HepG2 (cell line): ENCODE results near the gene RREB1.

Source experiments
- ARID5B ChIP-seq: IDR thresholded peaks from 2 replicates; pipeline ENCODE4 v1.4.0; 2020; ENCODE audit warnings: mild to moderate bottlenecking, missing genetic modification reagents
- ATF2 ChIP-seq: sonication (generic); formaldehyde crosslinking; IDR thresholded peaks from 2 replicates; pipeline ENCODE4 v1.4.0; 2020; ENCODE audit warnings: missing genetic modification reagents
- CTCF ChIP-seq: sonication (generic); formaldehyde crosslinking; IDR thresholded peaks from 2 replicates; pipeline ENCODE4 v1.5.0; 2020; ENCODE audit warnings: mild to moderate bottlenecking, missing genetic modification reagents, moderate library complexity
- DPF2 ChIP-seq: sonication (generic); formaldehyde crosslinking; IDR thresholded peaks from 2 replicates; pipeline ENCODE4 v1.4.0; 2020; ENCODE audit warnings: mild to moderate bottlenecking, low read depth, missing genetic modification reagents, borderline replicate concordance
- HES4 ChIP-seq: sonication (generic); formaldehyde crosslinking; IDR thresholded peaks from 2 replicates; pipeline ENCODE4 v1.9.0; 2021; ENCODE audit warnings: mild to moderate bottlenecking, missing genetic modification reagents, borderline replicate concordance
- JDP2 ChIP-seq: sonication (generic); formaldehyde crosslinking; IDR thresholded peaks from 2 replicates; pipeline ENCODE4 v1.8.1; 2022; ENCODE audit warnings: missing genetic modification reagents, borderline replicate concordance
- KDM5A ChIP-seq: fragments of 200-600 bp; sonication (generic); IDR thresholded peaks from 2 replicates; pipeline ENCODE4 v1.7.0; 2018; ENCODE audit warnings: antibody characterized with exemption, mild to moderate bottlenecking, low read length, borderline replicate concordance
- POLR2A ChIP-seq, 2 experiments: IDR thresholded peaks; 2 replicates each; pipeline ENCODE4 v1.6.1; 2011; ENCODE audit warnings: low read depth in 2 of 2, low read length in 2 of 2, mild to moderate bottlenecking in 1 of 2, moderate library complexity in 1 of 2; ENCODE audit not compliant: insufficient read depth in 1 of 2
- TAF1 ChIP-seq: sonication (generic); formaldehyde crosslinking; IDR thresholded peaks from 2 replicates; pipeline ENCODE4 v1.4.0; 2020; ENCODE audit warnings: missing genetic modification reagents
- ZFAT ChIP-seq: sonication (generic); formaldehyde crosslinking; conservative IDR thresholded peaks from 2 replicates; pipeline ENCODE4 v1.8.1; 2023; ENCODE audit warnings: missing genetic modification reagents, inconsistent platforms
- ZNF501 ChIP-seq: sonication (generic); formaldehyde crosslinking; IDR thresholded peaks from 2 replicates; pipeline ENCODE4 v1.5.1; 2020; ENCODE audit warnings: mild to moderate bottlenecking, moderate library complexity, missing genetic modification reagents
- ZNF775 ChIP-seq: sonication (generic); formaldehyde crosslinking; IDR thresholded peaks from 2 replicates; pipeline ENCODE4 v1.4.0; 2020; ENCODE audit warnings: missing genetic modification reagents, mild to moderate bottlenecking, moderate library complexity, borderline replicate concordance

- no peak for TF ChIP-seq POLR2A (IDR thresholded peaks at IDR 0.05; ENCODE audit: insufficient read depth in 1 of 2, low read depth in 2 of 2, low read length in 2 of 2)
- no peak for TF ChIP-seq ARID5B (CRISPR knock-in tag)
- no peak for TF ChIP-seq ZNF775 (CRISPR knock-in tag)
- TF ChIP-seq ATF2 (CRISPR knock-in tag), result no peak
- TF ChIP-seq TAF1 (CRISPR knock-in tag), result no peak
- TF ChIP-seq CTCF (CRISPR knock-in tag), result no peak
- no peak for TF ChIP-seq DPF2
- TF ChIP-seq ZNF501 (CRISPR knock-in tag), result no peak
- TF ChIP-seq ZFAT (CRISPR knock-in tag), result no peak
- no peak for TF ChIP-seq HES4 (CRISPR knock-in tag)
- TF ChIP-seq KDM5A, result no peak
- TF ChIP-seq JDP2 (CRISPR knock-in tag), result no peak
These were observed 34.5 kb upstream of the RREB1 start for GRCh38 chr6:7073082-7073820.
